Mucosa of descending colon (tissue), 3 donors: ENCODE results near the gene COL8A1. TPM values are rescaled to one million over a fixed set of nuclear protein-coding genes. Genes with fewer than 3 reads are reported as not detected.

Experiments
- ATAC-seq: fragments of 200-7000 bp; cut with Tn5 transposase; one replicate; pipeline ENCODE4 v1.9.1; 2020; ENCODE audit warnings: mild to moderate bottlenecking, moderate library complexity
- DNase-seq, 3 donors: peaks; one replicate each; pipeline ENCODE4 v3.0.0-alpha.2; 2020
- H3K36me3 ChIP-seq: fragments of 200-600 bp; one replicate; pipeline ENCODE4 v1.8.0; 2021; ENCODE audit warnings: low read depth, mild to moderate bottlenecking
- H3K4me1 ChIP-seq: fragments of 200-600 bp; one replicate; pipeline ENCODE4 v1.8.0; 2021; ENCODE audit warnings: low read depth, mild to moderate bottlenecking
- H3K4me3 ChIP-seq: fragments of 200-600 bp; one replicate; pipeline ENCODE4 v1.8.0; 2021; ENCODE audit warnings: mild to moderate bottlenecking
- H3K9me3 ChIP-seq: fragments of 200-600 bp; one replicate; pipeline ENCODE4 v1.8.0; 2021; ENCODE audit warnings: mild to moderate bottlenecking
- intact Hi-C, 2 donors: fragments of 100-400 bp; cut with DNase I in 1 of 2; cut with micrococcal nuclease in 1 of 2; formaldehyde crosslinking; loops; one replicate each; pipeline versions ENCODE4 v1.11.0 to v1.11.1; 2022; cut with DNase I, micrococcal nuclease
- total RNA-seq, 3 donors: library from RNA; stranded (reverse); fragmentation: NEBNext Ultra II Directional in 2 of 3; extraction: Animal tissue kit (Norgen Biotek cat#: 25700) in 2 of 3; gene quantifications; one replicate each; pipeline versions ENCODE4 v1.2.1 to v1.2.4, GENCODE V29; 2021 to 2023
- TF ChIP-seq, protein P1 (sequence below): fragments of 200-600 bp; IDR thresholded peaks from one replicate; pipeline ENCODE4 v1.8.0; 2022; ENCODE audit warnings: antibody characterized with exemption, mild to moderate bottlenecking
- donor health status: DM: no; HTN: no; CAD: no; lungs with moderate emphysema.
- donor health status: DM: no; HTN: no; CAD: no.
- donor health status: DM: no; HTN: yes; CAD: no.

COL8A1 gene
- total RNA-seq, 3 donors from 2014 or later: 0.75 to 7.6 (median 3.8) TPM

DNA sequence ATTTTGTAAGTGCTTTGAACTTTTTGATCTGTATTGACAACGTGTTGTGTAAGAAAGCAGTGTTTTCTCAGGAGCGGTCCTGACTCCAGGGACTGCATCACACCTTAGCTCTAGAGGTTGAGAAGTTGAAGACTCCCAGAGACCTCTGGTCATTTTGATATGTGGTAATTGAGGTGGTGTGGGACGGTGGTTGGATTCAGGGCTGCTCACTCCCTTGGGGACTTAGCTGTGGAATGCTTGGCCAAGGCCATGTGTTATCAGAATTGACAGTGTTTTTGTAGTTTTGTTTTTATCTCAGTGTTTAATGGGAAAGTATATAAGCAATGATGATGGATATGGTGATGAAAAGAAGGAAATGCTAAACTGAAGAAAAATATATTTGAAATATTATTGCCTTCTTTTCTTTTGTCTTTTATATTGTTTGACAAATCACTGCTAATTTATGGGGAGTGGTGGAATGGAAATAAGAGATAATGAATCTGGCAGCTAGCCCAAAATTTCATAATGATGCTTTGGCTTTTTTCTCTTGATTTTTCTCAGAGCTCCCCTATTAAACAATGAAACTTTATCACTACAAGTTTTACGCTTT lies 195.3 kb downstream of the COL8A1 start:
- no peaks in the 10 kb centered on the region for H3K9me3 ChIP-seq
- H3K36me3 ChIP-seq: no peaks in the 10 kb centered on the region
- DNase-seq (no peak), ATAC-seq (no peak)
- TF ChIP-seq, protein P1, sequence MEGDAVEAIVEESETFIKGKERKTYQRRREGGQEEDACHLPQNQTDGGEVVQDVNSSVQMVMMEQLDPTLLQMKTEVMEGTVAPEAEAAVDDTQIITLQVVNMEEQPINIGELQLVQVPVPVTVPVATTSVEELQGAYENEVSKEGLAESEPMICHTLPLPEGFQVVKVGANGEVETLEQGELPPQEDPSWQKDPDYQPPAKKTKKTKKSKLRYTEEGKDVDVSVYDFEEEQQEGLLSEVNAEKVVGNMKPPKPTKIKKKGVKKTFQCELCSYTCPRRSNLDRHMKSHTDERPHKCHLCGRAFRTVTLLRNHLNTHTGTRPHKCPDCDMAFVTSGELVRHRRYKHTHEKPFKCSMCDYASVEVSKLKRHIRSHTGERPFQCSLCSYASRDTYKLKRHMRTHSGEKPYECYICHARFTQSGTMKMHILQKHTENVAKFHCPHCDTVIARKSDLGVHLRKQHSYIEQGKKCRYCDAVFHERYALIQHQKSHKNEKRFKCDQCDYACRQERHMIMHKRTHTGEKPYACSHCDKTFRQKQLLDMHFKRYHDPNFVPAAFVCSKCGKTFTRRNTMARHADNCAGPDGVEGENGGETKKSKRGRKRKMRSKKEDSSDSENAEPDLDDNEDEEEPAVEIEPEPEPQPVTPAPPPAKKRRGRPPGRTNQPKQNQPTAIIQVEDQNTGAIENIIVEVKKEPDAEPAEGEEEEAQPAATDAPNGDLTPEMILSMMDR: no peak
- no peak overlapping the region for H3K4me3 ChIP-seq
- peaks cover 16% of the 10 kb centered on the region for H3K4me1 ChIP-seq
- intact Hi-C loops: no loop called here

DNA sequence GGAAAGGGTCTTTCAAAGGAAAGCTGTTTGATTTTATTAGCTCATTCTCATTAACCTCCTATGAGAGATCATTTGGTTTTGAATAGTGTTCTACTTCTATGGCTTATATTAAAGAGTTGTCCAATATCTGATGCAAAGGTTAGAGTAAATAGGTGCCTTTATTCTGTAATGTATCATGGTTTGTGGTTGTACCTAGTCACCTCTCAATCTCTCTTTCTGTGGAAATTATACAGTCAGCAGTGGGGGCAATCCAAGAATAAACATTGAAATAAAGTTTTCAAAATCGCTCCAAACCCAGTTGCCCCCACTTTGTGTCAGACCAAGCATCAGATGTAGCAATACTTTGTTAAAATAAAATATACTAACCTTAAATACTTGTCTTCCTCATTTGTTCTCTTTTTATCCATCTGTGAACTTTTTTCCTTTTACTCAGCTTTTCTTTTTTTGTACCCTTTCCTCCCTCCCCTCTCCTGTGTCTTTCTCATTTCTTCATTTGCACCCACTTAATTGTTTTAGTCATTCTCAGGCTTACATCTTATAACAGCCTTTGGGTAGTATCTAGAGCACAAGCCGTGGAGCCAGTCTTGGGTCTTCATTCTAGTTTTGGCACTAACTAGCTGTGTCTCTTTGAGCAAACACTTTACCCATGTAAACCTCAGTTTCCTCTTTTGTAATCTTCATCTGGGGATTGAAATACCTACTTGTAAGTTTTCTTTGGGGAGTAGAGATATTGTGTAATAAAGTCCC lies 196.0 kb downstream of the COL8A1 start:
- DNase-seq (no peak), ATAC-seq (no peak)
- TF ChIP-seq, protein P1: no peak
- Histone ChIP-seq H3K4me3 (no peak overlapping the region), H3K9me3 (no peaks in the 10 kb centered on the region), H3K4me1 (peaks cover 16% of the 10 kb centered on the region), H3K36me3 (no peaks in the 10 kb centered on the region)
- intact Hi-C loops: no loop called here

DNA sequence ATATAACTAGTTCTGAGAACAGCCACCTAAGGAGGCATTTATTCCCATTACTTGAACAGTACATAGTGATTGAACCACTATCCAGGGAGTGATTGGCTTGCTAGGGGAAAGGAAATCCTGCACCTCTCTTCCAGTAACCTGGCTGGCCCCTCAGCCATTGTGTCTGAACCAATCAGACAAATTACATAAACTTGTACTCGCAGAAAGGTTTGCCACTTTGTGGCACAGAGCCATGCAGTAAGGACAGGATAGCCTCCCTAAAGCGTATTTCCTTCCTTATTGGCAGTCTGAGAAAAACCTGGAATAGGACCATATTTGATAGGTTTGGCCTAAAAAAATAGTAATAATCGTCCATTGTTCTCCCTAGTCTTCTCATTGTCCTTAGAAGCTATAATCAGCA lies 198.3 kb downstream of the COL8A1 start:
- TF ChIP-seq, protein P1: no peak
- intact Hi-C loops: no loop called here
- DNase-seq (peak in 1 of 3 donors; percentile 47), ATAC-seq (peak; percentile 73)
- Histone ChIP-seq H3K36me3 (no peaks in the 10 kb centered on the region), H3K4me3 (no peak overlapping the region), H3K4me1 (peaks cover 16% of the 10 kb centered on the region), H3K9me3 (no peaks in the 10 kb centered on the region)

DNA sequence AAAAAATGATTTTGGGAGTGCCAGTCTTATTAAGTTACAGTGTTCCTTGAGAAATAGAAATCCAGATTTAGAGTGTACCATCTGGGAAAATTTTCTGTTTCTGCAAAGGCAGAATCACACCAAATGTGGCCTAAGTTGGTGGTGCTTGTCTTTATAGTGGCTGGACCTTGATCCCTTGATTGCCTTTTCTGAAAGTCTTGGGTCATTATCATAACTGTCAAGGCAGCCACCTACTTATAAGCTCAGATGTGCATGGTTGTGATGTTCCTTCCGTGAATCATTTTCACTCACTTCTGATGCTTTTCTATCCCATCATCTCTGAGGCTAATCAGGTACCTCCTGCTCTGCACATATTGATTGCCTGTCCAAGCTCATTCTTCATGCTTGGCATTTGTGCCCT lies 199.3 kb downstream of the COL8A1 start:
- no peaks in the 10 kb centered on the region for H3K9me3 ChIP-seq
- peaks cover 16% of the 10 kb centered on the region for H3K4me1 ChIP-seq
- intact Hi-C loops: no loop called here
- DNase-seq (peak in 1 of 3 donors; percentile 42), ATAC-seq (peak; percentile 82)
- TF ChIP-seq, protein P1: no peak
- no peaks in the 10 kb centered on the region for H3K36me3 ChIP-seq
- H3K4me3 ChIP-seq: no peak overlapping the region

DNA sequence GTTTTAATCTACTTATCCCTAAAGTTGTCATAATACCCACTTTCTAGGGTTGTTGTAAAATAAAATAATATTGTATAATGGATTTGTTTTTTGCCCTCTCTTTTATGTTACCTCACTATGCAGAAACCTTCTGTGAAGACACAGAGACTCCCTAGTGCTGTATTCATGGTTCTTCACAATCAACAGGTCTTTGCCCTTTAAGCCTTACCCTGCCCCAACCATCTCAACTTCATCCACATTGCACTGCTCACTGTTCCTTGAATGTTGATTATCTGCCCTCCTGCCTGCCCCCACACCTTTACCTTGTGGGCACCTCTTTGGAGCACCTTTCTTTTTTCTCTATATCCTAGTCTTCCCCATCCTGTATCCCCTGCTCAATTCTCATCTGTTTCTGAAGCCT lies 200.4 kb downstream of the COL8A1 start:
- H3K36me3 ChIP-seq: no peaks in the 10 kb centered on the region
- no peak overlapping the region for H3K4me3 ChIP-seq
- peaks cover 16% of the 10 kb centered on the region for H3K4me1 ChIP-seq
- H3K9me3 ChIP-seq: no peaks in the 10 kb centered on the region
- DNase-seq: no peak
- intact Hi-C loops: no loop called here
- TF ChIP-seq, protein P1: no peak
- ATAC-seq: no peak
